Measurements from ENCODE around the gene HMX1.

Gene HMX1

DNA sequence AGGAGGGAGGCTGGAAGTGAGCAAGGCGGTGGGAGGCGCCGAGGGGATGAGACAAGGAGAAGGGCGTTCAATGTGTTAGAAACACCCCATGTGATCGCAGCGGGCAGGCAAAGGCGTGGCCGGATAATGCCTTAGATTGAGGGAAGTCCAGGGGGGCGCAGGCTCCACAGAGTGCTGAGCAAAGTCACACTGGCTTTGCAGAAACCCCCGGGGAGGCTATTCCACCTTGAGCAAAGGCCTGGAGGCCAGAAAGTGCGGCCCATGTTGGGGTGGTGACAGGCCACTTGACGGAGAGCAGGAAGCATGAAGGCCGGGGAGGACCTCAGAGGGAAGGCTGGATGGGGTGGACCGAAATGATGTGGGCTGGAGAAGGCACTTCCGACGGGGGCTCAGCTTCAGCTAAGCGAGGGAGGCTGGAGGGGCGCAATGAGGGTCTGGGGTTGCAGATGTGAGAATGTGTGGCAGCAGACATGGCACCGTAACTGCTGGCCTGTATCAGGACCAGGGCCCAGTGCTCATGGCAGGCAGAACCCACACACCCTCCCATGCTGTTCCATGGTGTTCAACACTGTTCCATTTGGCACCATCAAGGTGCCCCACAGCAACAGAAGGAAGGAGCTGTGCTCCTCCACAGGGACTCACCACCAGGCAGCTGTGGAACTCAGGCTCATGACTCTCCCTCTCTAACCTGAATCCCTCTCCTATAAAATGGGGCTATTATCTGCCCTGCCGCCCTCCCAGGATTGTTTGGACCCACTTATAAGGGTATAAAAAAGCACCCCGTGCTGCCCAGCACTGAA, 50.3 kb downstream of the HMX1 start:
- no peaks in the 10 kb centered on the region for H3K36me3 Mint-ChIP-seq (ENCODE audit: low read depth)
- TF ChIP-seq, protein P1, sequence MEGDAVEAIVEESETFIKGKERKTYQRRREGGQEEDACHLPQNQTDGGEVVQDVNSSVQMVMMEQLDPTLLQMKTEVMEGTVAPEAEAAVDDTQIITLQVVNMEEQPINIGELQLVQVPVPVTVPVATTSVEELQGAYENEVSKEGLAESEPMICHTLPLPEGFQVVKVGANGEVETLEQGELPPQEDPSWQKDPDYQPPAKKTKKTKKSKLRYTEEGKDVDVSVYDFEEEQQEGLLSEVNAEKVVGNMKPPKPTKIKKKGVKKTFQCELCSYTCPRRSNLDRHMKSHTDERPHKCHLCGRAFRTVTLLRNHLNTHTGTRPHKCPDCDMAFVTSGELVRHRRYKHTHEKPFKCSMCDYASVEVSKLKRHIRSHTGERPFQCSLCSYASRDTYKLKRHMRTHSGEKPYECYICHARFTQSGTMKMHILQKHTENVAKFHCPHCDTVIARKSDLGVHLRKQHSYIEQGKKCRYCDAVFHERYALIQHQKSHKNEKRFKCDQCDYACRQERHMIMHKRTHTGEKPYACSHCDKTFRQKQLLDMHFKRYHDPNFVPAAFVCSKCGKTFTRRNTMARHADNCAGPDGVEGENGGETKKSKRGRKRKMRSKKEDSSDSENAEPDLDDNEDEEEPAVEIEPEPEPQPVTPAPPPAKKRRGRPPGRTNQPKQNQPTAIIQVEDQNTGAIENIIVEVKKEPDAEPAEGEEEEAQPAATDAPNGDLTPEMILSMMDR (IDR thresholded peaks at IDR 0.05): no peak
- peaks cover 69% of the 10 kb centered on the region for H3K27me3 Mint-ChIP-seq (ENCODE audit: low read depth, poor library complexity)
- no peak overlapping the region for H3K4me3 Mint-ChIP-seq
- peaks cover 9% of the 10 kb centered on the region for H3K4me1 Mint-ChIP-seq
- DNase-seq: no peak
- H3K27ac Mint-ChIP-seq: no peak overlapping the region
- H3K9me3 Mint-ChIP-seq: no peaks in the 10 kb centered on the region

DNA sequence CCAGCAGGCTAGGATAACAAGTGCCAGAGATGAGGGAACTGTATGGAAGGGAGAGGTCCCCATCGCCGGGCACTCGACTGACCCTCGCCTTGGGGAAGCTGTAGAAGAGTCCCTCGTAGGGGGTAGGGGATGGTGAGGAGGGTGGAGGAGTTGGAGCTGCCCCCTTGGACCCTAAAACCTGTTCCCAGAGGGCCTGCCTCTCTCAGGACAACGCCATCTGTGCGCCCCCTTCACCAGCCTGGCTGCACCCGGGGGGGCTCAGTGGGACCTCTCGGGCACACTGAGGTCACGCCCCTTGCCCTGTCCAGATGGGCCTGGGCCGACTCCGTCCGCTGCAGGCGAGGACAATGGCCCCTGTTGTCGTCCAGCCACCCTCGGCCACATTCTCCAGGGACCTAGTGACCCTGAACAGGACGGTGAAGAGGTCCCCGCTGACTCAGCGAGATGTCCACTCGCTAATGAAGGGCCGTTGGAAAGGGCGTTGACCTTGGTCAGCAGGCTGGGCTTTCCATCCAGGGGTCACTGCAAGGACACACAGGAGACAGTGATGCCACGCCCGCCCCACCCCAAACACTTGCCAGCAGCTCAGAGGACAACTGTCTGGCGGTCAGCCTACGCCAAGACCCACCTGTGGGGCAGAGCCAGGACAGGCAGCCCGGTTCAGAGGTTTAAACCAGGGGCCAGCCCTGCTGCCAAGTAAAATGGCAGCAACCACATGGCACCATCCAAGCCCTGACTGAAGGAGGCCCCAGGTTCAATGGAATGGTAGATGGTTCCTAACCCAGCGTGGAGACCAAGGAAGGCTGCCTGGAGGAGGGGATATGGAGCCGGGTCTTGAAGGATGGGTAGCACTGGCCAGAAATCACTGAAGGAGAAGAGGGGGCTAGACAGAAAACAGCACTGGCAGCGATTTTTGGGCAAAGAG, 51.2 kb downstream of the HMX1 start:
- TF ChIP-seq, protein P1 (IDR thresholded peaks at IDR 0.05): no peak
- no peak overlapping the region for H3K27ac Mint-ChIP-seq
- peaks cover 62% of the 10 kb centered on the region for H3K27me3 Mint-ChIP-seq (ENCODE audit: low read depth, poor library complexity)
- H3K9me3 Mint-ChIP-seq: no peaks in the 10 kb centered on the region
- peaks cover 9% of the 10 kb centered on the region for H3K4me1 Mint-ChIP-seq
- DNase-seq: no peak
- H3K4me3 Mint-ChIP-seq: no peak overlapping the region
- H3K36me3 Mint-ChIP-seq (ENCODE audit: low read depth): no peaks in the 10 kb centered on the region

DNA sequence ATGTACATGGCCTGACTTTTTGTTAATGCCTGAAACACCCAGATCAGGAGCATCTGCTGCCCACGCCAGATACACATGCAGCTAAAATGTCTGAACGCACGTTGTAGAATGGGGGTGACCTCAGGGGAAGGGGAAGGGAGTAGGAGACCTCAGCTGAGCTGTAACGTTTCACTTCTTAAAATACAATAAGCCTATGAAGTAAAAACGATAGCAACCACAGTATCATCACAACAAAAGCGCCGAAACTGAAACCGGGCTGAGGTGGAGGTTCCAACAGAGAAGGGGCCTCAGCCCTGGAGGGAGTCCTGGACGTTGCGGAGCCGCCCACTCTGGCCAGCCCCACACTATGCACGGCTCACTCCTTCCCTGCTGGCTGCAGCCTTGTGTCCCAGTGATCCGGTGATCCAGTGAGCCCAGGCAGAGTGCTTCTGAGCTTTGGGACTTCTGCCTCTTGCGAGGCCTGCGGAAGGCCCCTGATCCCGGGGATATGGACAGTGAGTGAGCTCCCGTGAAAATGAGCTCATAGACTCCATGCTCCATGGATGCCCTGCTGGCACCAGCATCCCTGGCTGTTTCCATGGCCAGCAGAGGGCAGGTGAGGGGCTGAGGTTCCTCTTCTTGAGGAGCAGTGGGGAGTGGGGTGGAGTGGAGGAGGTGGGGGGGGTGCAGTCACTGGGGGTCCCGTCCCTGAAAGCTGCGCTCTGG, 52.0 kb downstream of the HMX1 start:
- peaks cover 54% of the 10 kb centered on the region for H3K27me3 Mint-ChIP-seq (ENCODE audit: low read depth, poor library complexity)
- H3K27ac Mint-ChIP-seq: no peak overlapping the region

DNA sequence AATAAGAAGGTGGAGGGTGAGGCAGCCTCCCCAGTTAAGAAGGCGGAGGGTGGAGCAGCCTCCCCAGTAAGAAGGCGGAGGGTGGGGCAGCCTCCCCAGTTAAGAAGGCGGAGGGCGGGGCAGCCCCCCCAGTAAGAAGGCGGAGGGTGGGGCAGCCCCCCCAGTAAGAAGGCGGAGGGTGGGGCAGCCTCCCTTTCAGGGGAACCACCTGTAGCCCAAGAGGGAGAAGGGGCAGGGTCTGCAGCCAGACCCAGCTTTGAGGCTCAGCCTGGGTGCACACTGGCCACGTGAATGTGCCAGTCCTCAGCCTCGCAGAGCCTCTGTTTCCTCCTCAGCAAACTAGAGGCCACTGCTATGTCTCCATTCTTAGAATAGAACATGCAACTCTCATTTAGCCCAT, 52.6 kb downstream of the HMX1 start:
- H3K4me1 Mint-ChIP-seq: peaks cover 9% of the 10 kb centered on the region
- no peaks in the 10 kb centered on the region for H3K9me3 Mint-ChIP-seq
- no peak for DNase-seq
- H3K27ac Mint-ChIP-seq: no peak overlapping the region
- no peak overlapping the region for H3K4me3 Mint-ChIP-seq
- peaks cover 48% of the 10 kb centered on the region for H3K27me3 Mint-ChIP-seq (ENCODE audit: low read depth, poor library complexity)
- TF ChIP-seq, protein P1 (IDR thresholded peaks at IDR 0.05): no peak
- H3K36me3 Mint-ChIP-seq (ENCODE audit: low read depth): no peaks in the 10 kb centered on the region

More for the DNA sequence above, 52.0 kb downstream of the HMX1 start:
- TF ChIP-seq, protein P1 (IDR thresholded peaks at IDR 0.05): no peak
- Mint-ChIP-seq H3K4me3 (no peak overlapping the region), H3K4me1 (peaks cover 9% of the 10 kb centered on the region), H3K36me3 (ENCODE audit: low read depth) (no peaks in the 10 kb centered on the region), H3K9me3 (no peaks in the 10 kb centered on the region)
- DNase-seq: no peak

DNA sequence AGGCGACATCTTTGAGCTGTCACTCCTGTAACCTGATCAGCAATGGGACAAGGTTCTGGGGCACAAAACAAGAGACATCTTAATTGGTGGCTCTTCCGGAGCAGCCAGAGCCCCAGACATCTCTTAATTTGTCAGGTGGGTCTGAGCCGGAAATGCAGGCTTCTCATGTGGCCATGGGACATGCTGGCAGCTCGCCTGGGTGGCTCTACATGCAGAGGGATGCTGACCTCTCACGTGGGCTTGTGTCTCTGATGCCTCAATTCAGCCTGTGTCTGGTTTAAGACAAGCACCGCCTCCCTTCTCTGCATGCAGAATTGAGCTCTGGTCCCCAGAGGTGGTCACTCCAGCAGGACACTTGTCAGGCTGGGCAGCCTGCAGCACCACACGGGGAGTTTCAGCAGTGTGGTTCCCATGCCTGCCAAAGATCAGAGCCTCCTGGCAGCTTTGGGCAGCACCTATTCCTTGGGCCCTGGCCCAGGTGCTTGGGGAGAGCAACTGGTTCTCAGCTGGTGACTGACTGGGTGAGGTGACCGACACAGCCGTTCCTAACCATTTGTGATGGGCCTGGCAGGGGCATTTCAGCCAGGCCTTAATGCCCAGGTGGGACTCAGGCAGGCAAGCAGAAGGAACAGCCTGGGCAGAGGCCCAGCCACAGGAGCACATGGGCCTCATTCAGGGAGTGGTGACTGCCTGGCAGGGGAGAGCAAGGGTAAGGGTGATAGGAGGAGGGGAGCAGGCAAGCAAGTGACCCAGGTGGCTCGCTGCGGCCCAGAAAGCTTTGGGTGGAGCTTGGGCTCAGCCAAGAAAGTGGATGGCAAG, 53.4 kb downstream of the HMX1 start:
- peaks cover 41% of the 10 kb centered on the region for H3K27me3 Mint-ChIP-seq (ENCODE audit: low read depth, poor library complexity)
- TF ChIP-seq, protein P1 (IDR thresholded peaks at IDR 0.05): no peak
- peaks cover 9% of the 10 kb centered on the region for H3K4me1 Mint-ChIP-seq
- H3K36me3 Mint-ChIP-seq (ENCODE audit: low read depth): no peaks in the 10 kb centered on the region
- H3K9me3 Mint-ChIP-seq: no peaks in the 10 kb centered on the region
- no peak overlapping the region for H3K27ac Mint-ChIP-seq
- DNase-seq: no peak
- H3K4me3 Mint-ChIP-seq: no peak overlapping the region
